ENCODE results near the gene LRRC19.

LRRC19 gene

GRCh38 chr9:26955921-26956859 is 49.3 kb downstream of the LRRC19 start, which contains the start of gene IFT74:
Gene IFT74, plus strand, starts transcription at chr9:26956412. Its CDS starts 5,556 bp downstream, at chr9:26961968.
- DNase-seq (ENCODE audit: low read depth, low spot score), result peak; percentile 95

DNA sequence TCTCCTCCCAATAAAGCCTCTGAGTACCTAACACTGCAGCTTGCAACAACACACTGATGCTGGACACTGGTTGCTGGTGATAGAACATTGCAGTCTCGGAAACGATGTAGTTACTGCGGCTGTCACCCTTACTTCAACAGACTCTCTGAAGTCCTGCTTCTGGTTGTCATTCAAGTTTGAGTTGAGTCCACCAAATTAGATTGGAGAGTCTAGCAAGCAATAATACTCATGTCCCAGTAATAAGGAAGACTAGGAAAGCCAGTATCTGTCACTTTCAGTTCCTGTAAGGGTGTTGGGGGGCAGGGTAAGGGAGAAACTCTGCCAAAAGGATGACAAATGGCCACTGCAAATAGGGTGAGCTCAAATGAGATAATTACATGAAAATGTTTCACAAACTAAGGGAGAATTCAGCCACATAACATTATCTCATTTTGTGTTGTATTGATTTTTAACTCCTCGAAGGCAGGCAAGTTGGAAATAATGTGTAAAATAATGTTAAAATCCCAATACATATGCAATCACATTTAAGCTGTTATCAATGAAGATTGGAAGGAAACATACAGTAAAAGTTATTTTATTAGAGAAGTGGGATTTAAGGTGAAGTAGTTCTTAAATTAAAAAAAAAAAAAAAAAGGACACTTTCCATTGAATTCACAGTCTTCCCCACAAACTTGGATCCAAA is 50.1 kb downstream of the LRRC19 start:
- DNase-seq (ENCODE audit: low read depth, low spot score), result no peak

DNA sequence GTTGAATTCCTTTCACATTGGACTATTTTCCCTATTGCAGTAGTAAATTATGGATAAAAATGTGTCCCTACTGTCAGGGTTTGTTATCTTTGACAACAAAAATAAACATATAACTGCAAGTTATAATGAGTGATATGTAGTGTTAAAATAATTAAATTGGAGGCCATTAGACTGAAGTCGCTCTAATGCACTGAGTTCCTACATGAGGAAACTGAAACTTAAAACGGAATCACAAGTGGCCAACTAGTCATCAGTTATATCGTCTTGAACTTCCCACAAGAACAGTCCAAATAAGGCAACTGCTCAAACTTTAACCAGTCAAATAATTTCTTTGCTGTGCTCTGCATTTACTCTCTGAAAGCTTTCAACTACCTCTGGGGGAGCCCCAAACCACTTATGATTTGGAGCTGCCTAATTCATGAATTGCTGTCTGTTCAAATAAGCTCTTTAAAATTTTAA is 51.4 kb downstream of the LRRC19 start:
- DNase-seq (ENCODE audit: low read depth, low spot score), result no peak

DNA sequence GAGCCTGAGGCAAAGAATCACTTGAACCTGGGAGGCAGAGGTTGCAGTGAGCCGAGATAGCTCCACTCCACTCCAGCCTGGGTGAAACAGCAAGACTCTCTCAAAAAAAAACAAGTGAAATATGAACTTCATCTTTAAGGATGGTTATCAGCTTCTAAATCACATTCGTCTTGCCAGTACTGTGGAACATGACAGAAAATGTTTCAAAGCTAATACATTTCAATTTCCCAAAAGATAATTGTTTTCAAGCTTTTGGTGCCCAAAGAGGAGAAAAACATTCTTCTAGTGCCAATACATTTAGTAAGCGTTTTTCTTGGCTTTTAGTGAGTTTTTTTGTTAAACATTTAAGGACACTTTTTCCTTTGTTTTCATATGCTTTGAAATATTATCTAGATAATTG is 53.7 kb downstream of the LRRC19 start:
- DNase-seq (ENCODE audit: low read depth, low spot score), result no peak

GRCh38 chr9:26950521-26950920 is 55.0 kb downstream of the LRRC19 start:
- no peak for DNase-seq (ENCODE audit: low read depth, low spot score)

DNA sequence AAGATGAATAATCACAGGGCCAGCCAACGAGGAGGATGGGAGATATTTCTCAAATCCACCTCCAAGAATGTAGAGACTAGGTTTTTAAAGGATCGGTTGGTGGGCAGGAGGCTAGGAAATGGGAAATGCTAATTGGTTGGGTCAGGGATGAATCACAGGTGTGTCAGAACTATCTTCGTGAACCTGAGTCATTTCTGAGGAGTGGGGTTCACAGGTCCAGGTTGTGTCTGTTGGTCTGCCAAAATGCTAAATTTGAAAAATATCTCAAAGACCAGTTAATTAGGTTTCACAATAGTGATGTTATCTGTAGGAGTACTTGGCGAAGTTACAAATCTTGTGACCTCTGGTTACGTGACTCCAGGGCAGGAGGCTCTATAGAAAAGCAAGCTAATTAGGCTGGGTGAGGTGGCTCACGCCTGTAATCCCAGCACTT is 55.8 kb downstream of the LRRC19 start:
- DNase-seq (ENCODE audit: low read depth, low spot score), result no peak

- DNase-seq (ENCODE audit: low read depth, low spot score), result peak; percentile 19
Measured at GRCh38 chr9:26947736-26948135, 57.7 kb downstream of the LRRC19 start.

DNA sequence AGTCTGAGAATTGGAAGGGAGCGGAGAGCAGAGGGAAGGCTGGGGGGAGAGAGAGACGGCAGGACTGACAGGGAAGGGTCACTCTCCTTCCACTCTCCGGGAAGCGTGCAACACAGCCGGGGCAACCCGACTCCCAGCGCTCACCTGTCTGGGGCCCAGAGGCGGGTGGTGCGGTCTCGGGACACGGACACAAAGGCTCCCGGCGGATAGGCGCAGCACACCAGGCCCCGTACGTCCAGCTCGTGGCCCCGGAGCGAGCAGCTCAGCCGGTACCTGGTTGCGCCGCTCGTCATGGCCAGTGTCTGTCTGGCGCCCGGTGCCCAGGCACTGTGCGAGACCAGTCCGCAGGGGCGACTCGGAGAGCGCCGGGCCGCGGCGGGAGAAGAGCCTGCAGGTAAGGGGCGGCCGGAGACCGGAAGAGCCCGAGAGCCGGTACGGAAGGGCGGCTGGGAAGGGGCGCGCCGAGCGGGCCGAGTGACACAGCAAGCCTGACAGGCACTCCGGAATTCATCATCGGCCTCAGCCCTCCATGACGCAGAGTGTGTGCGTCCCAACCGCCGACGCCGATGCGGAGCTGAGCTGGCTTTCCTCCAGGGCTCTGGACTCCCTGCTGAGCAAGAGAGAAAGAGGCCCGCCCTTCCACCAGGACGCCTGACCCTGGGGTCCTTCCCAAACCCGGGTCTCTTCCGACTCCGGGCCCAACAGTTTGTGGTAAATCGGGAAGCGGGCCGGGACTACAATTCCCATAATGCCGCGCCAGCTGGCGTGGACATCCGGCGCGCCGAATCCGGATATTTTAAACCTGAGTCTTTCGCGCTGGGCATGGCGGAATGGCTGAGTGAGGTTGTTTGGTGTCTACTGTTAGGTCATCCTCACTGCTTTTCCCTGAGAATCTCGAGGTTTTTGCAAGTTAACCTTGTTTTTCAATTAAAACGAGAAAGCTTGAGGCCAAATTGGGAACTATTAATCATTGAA is 58.4 kb downstream of the LRRC19 start, which contains the start of gene PLAA:
TSS of gene PLAA (minus strand) at position 490 of the 975 bp plus-strand sequence. CDS start at position 293, 197 bp downstream.
- peak; percentile 96 for DNase-seq (ENCODE audit: low read depth, low spot score)

GRCh38 chr9:26945591-26945990 is 59.9 kb downstream of the LRRC19 start:
- no peak for DNase-seq (ENCODE audit: low read depth, low spot score)

Data from ELF-1 (cell line).